ENCODE results near the gene RRAGC. TPM values are rescaled to one million over a fixed set of nuclear protein-coding genes. Genes with fewer than 3 reads are reported as not detected.

RRAGC gene
- total RNA-seq, 4 donors from 2014 or later, result 10.0 to 25.0 (median 21.9) TPM

DNA sequence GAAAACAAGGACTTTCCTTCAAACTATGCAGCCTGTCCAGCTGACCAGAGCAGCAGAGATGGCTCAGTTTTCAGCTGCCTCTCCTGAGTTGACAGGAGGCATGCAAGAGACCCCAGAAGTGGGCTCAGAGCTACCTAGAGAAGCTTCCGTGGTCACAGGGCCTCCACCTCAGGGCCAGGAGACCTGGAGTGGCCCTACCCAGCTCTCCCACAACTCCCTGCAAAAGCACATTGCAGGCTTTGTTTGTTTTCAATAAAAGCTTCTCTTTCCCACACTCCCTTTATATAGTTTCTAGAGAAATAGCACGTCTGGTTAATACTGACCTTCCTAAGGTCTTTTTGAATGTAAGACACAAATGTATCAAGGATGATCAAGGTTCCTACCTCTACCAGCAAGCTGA is 40.1 kb downstream of the RRAGC start:
- TF ChIP-seq EP300 (IDR thresholded peaks at IDR 0.05; ENCODE audit: low read depth) (no peak), POLR2AphosphoS5 (IDR thresholded peaks at IDR 0.05) (no peak), POLR2A (IDR thresholded peaks at IDR 0.05) (no peak)
- TF ChIP-seq, protein P1, sequence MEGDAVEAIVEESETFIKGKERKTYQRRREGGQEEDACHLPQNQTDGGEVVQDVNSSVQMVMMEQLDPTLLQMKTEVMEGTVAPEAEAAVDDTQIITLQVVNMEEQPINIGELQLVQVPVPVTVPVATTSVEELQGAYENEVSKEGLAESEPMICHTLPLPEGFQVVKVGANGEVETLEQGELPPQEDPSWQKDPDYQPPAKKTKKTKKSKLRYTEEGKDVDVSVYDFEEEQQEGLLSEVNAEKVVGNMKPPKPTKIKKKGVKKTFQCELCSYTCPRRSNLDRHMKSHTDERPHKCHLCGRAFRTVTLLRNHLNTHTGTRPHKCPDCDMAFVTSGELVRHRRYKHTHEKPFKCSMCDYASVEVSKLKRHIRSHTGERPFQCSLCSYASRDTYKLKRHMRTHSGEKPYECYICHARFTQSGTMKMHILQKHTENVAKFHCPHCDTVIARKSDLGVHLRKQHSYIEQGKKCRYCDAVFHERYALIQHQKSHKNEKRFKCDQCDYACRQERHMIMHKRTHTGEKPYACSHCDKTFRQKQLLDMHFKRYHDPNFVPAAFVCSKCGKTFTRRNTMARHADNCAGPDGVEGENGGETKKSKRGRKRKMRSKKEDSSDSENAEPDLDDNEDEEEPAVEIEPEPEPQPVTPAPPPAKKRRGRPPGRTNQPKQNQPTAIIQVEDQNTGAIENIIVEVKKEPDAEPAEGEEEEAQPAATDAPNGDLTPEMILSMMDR (IDR thresholded peaks at IDR 0.05), result no peak
- H3K27me3 ChIP-seq, result peaks cover 74% of the 10 kb centered on the region
- H3K36me3 ChIP-seq, result no peaks in the 10 kb centered on the region
- in situ Hi-C loops (cut with MboI; ENCODE audit: low pct_ligation_motif_present in 1 of 4, low pct_unique_long_range_greater_than_20kb in 1 of 4, low sequenced_read_pairs in 3 of 4) (loop anchor here in 1 of 4 donors (25.0 kb wide), 2 partner anchors 207 to 757 kb away; no protein-coding TSS in a partner anchor), intact Hi-C loops (cut with DNase I; ENCODE audit: low total_unique reads) (loop anchor here (5.0 kb wide), 1 partner anchor 752 kb away; no protein-coding TSS in a partner anchor)
- H3K4me1 ChIP-seq, result peaks cover 8 to 19% (median 12%) of the 10 kb centered on the region in 4 donors
- no peak for DNase-seq
- H3K9me3 ChIP-seq, result no peaks in the 10 kb centered on the region
- no peak overlapping the region for H3K4me3 ChIP-seq
- no peak overlapping the region for H3K27ac ChIP-seq
- 20 to 47% methylated on average over 1 to 2 of the region's 2 CpGs for WGBS, 2 donors (ENCODE audit: low coverage in 1 of 2)

DNA sequence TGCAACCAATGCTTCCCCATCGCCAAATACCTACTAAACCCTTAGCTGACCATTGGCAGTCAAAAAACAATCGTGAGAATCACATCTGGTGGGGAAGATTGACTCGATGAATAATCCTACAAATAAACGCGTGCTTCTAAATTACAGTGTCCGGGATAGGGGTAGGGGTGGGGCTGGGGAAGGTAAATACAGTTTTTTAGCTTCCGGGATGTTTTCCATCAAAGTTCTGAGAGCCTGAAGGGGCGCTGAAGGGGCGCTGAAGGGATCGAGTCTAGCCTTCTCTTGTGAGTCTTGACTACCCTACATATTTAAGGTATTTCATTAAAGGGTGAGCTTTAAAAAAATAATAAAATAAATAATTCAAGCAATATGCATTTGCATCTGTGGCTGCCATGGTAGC is 40.5 kb downstream of the RRAGC start:
- in situ Hi-C loops (cut with MboI; ENCODE audit: low pct_ligation_motif_present in 1 of 4, low pct_unique_long_range_greater_than_20kb in 1 of 4, low sequenced_read_pairs in 3 of 4), result loop anchor here in 1 of 4 donors (25.0 kb wide), 2 partner anchors 207 to 757 kb away; no protein-coding TSS in a partner anchor
- DNase-seq, result no peak
- Histone ChIP-seq H3K9me3 (no peaks in the 10 kb centered on the region), H3K4me1 (peaks cover 8 to 19% (median 12%) of the 10 kb centered on the region in 4 donors), H3K27me3 (peaks cover 75% of the 10 kb centered on the region), H3K36me3 (no peaks in the 10 kb centered on the region), H3K4me3 (no peak overlapping the region), H3K27ac (no peak overlapping the region)
- intact Hi-C loops (cut with DNase I; ENCODE audit: low total_unique reads), result loop anchor here (5.0 kb wide), 1 partner anchor 752 kb away; no protein-coding TSS in a partner anchor
- no peak for TF ChIP-seq POLR2AphosphoS5 (IDR thresholded peaks at IDR 0.05)
- 44% methylated on average over 10 of the region's 10 CpGs; no CpG with 5 or more reads in 1 of the 2 donors for WGBS, 2 donors (ENCODE audit: low coverage in 1 of 2)

DNA sequence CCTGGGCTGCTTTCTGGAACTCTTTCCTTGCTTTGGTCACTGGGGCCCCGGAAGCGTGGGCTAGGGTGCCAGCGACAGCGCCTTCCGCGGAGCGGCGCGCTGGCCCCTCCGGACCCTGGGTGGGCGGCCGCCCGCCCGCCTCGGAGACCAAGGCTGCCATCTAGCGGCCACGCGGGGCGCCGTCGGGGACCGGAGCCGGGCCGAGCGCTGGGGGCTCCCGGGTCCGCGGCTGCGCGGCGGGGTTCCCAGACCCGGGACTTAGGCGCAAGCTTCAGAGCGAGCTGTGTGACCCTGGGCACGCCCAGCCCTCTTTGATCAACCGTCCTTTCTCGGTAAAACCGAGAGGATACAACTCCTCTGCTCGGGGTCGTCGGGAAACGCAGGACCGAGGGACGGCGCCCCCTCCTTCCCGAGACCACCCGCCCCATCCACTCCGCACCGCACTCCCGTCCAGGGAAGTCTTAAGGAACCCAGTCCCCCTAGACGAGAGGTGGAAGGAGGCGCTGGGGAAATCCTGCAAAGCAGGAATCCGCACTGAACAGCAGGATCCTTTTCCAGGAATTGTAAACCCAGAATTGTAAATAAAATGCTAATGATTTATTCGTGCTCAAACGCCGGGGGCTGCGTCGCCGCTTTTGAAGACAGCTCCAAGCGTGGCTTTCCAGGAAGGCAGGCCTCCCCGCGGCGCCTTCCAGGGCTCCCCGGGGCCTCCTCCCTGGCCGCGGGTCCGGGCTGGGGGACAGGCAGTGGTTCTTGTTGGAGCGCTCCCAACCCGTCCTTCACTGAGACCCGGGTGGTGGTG is 41.2 kb downstream of the RRAGC start:
- Histone ChIP-seq H3K4me1 (peaks cover 8 to 19% (median 12%) of the 10 kb centered on the region in 4 donors), H3K4me3 (peak overlapping the region in 3 of 4 donors; percentile 6 to 35 (median 15)), H3K9me3 (no peaks in the 10 kb centered on the region), H3K36me3 (no peaks in the 10 kb centered on the region), H3K27me3 (peaks cover 82% of the 10 kb centered on the region), H3K27ac (no peak overlapping the region)
- DNase-seq, result peak; percentile 15
- no peak for TF ChIP-seq POLR2AphosphoS5 (IDR thresholded peaks at IDR 0.05)
- TF ChIP-seq EP300 (IDR thresholded peaks at IDR 0.05; ENCODE audit: low read depth), result no peak
- TF ChIP-seq, protein P1 (IDR thresholded peaks at IDR 0.05), result peak in 4 of 5 experiments; percentile 30 to 76 (median 70)
- TF ChIP-seq POLR2A (IDR thresholded peaks at IDR 0.05), result no peak
- intact Hi-C loops (cut with DNase I; ENCODE audit: low total_unique reads), result loop anchor here (5.0 kb wide), 1 partner anchor 751 kb away; no protein-coding TSS in a partner anchor
- 2 to 5% methylated on average over 9 to 39 of the region's 70 CpGs for WGBS, 2 donors (ENCODE audit: low coverage in 1 of 2)
- in situ Hi-C loops (cut with MboI; ENCODE audit: low pct_ligation_motif_present in 1 of 4, low pct_unique_long_range_greater_than_20kb in 1 of 4, low sequenced_read_pairs in 3 of 4), result loop anchor here in 1 of 4 donors (25.0 kb wide), 2 partner anchors 206 to 756 kb away; no protein-coding TSS in a partner anchor

DNA sequence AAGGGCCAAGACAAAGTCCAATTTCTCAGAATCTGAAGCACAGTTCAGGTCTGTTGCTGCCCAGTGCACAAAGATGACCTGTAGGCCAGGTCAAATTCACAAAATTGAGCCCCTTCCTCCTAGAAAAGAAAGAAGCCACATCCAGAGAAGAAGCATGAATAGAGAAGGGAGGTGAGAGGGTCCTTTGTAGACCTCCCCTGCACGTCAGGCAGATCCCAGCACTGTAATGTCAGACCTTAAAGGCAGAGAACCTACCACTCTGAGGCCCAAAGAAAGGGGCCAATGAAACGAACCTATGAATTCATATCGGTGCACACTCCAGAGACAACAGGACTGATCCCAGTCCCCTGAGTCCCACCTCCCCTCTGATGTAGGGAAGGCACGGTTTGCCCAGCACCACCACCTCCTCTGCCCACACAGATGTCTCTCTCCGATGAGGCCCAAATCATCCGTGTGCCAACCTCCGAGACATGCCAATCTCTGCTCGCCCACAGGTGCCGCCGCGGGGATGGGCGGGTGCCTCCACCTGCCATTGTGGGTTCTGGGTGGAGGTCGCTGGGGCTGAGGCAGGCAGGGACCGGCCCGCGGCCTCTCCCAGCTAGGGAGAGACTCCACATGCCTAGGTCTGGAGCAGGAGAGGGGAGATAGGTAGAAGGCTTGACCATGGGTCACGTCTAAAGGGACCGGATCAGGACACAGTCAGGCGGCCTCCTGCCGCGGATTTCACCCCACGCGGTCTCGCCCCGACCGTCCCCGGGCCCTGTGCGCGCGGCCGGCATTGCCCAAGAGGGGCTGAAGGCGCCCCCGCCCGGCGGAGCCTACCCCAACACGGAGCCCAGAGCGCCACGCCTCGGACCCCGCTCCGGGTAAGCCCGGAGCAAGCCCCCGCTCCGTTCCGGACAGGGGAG is 42.1 kb downstream of the RRAGC start:
- peaks cover 8 to 19% (median 12%) of the 10 kb centered on the region in 4 donors for H3K4me1 ChIP-seq
- intact Hi-C loops (cut with DNase I; ENCODE audit: low total_unique reads) (loop anchor here (5.0 kb wide), 1 partner anchor 750 kb away; no protein-coding TSS in a partner anchor), in situ Hi-C loops (cut with MboI; ENCODE audit: low pct_ligation_motif_present in 1 of 4, low pct_unique_long_range_greater_than_20kb in 1 of 4, low sequenced_read_pairs in 3 of 4) (loop anchor here in 1 of 4 donors (25.0 kb wide), 2 partner anchors 205 to 755 kb away; no protein-coding TSS in a partner anchor)
- no peak for DNase-seq
- 81 to 100% methylated on average over 1 to 21 of the region's 45 CpGs for WGBS, 2 donors (ENCODE audit: low coverage in 1 of 2)
- peaks cover 84% of the 10 kb centered on the region for H3K27me3 ChIP-seq
- TF ChIP-seq POLR2AphosphoS5 (IDR thresholded peaks at IDR 0.05) (no peak), POLR2A (IDR thresholded peaks at IDR 0.05) (no peak), EP300 (IDR thresholded peaks at IDR 0.05; ENCODE audit: low read depth) (no peak)
- TF ChIP-seq, protein P1 (IDR thresholded peaks at IDR 0.05), result no peak
- H3K4me3 ChIP-seq, result peak overlapping the region in 3 of 4 donors; percentile 6 to 35 (median 15)
- no peaks in the 10 kb centered on the region for H3K36me3 ChIP-seq
- no peak overlapping the region for H3K27ac ChIP-seq
- no peaks in the 10 kb centered on the region for H3K9me3 ChIP-seq
